HG03025 (cell line): ENCODE results near the gene DEDD.

Experiments used
- ATAC-seq: cut with Tn5 transposase; IDR thresholded peaks from one replicate; pipeline ENCODE4 v1.9.1; 2021; ENCODE audit warnings: mild to moderate bottlenecking, moderate library complexity; ENCODE audit not compliant: unreplicated experiment, low FRiP score

Gene DEDD

DNA sequence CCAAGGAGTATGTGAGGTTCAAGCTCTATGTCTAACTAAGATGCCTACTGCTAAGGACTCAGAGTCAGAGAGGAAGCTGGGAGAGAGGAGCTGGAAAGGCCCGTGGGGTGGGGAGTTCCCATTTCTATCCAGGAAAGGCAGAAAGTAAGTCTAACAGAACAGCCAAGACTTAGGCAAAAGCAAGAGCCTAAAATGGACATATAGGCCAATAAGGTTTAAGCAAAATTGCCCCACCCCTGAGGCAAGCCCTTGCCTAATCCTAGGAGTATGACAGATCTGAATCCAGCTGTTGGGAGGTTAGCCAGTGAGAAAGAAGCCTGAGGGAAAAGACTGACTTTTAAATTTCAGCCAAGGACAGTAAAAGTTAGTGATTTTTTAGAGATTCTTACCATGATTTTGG, 35.9 kb downstream of the DEDD start:
- no peak for ATAC-seq

DNA sequence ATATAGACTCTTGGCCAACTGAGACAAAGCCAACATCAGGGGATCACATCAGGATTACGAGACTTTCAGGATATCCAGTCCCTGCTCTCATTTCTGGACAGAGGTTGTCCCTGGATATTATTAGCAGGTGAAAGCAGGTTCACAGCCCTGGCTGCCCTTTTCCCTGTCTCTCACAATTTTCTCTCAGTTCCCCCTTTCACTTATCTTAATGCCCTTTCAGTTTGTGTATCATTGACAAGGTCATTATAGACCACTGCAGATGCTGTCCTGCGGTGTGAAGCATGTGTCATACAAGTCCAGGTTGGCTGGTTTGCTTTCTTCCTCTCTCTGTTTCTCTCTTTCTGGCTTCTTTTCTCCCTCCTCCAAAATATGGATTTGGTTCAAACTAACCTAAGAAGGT, 36.5 kb downstream of the DEDD start:
- ATAC-seq = no peak

DNA sequence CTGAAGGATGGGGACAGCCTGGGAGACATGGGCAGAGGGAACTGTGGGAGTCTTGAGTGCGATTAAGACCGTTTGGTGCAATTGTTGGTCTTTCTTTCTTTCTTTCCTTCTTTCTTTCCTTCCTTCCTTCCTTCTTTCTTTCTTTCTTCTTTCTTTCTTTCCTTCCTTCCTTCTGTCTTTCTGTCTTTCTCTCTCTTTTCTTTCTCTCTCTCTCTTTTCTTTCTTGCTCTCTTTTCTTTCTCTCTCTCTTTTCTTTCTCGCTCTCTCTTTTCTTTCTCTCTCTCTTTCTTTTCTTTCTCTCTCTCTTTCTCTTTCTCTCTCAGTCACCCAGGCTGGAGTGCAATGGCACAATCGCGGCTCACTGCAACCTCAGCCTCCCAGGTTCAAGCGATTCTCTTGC, 37.2 kb downstream of the DEDD start:
- ATAC-seq = no peak

DNA sequence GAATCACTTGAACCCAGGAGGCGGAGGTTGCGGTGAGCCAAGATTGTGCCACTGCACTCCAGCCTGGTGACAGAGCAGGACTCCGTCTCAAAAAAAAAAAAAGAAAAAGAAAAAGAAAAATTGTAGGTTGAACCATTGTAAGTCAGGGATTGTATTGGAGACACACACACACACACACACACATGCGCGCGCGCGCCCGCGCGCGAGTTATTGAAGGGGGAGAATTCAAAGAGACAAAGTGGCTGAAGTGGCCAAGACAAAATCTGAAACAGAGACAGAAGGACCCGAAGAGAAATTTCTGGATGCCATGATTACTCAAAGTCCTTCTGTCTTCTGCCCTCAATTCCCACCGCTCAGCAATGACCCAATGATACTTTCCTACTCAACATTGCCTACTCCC, 38.0 kb downstream of the DEDD start:
- no peak for ATAC-seq

DNA sequence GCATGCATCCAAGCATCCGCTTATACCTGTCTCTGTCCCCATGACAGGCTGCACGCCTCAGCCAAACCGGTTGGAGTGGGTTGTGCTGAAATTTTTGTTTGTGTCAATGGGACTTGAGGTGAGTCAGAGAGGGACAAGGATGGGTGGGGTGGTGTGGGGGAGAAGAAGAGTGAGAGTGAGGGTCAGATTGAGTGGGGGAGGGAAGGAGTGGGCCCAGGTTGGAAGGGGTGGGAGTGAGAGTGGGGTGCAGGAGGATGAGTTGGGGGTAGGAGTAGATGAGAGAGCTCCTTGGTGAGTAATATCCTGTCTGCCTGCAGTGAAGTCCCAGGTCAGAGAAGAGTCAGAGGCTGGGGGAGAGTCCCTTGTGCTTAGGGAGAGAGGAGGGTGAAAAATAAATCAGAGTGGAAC, 39.8 kb downstream of the DEDD start:
- no peak for ATAC-seq

DNA sequence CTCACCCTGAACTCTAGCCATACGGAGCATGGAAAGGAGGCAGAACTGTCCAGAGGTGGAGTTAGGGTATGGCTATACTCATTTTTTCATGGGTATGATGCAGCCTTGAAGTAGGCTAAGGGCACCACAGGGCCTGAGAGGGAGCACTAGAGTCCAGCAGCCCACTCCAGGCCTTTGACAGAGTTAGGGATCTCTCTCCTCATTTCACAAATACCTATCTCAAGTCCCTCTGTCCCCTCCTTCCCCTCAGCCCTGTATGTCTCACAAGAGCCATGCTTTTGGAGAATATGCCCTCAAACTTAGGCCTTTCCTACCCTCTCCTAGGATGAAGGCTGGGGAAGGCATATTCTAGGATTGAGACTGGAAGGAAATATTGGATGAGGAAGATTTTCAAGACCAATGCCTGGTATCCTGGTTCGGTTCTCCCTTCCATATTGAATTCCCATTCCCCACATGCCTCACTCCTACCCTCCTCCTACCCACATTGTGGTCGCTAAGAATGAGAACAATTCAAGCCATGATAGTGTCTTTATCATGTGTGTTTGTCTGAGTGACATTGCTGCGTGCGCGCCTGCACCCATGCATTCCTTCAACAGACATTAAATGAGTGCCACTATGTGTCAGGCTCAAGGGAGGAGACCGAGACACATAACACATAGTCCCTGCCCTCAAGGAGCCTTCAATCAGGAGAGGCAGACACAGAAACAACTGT, 40.5 kb downstream of the DEDD start:
- ATAC-seq = no peak

DNA sequence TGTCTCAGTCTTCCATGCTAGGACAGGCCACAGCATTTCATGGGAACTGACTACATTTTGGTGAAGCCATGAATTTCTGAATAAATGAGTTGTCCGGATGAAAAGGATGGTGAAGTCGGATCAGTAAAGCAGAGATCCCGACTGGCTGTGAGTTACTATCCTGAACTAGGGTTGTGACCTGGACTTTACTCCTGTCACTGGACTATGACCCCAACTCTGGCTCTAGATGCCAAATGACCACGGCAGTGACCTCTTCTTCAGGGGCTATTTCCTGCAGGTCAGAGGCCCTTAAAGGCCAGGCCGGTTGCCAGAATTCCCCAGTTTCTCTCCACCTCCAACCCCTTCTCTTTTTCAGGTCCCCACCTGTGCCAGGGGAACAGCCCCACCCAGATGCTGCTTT, 41.4 kb downstream of the DEDD start:
- no peak for ATAC-seq

DNA sequence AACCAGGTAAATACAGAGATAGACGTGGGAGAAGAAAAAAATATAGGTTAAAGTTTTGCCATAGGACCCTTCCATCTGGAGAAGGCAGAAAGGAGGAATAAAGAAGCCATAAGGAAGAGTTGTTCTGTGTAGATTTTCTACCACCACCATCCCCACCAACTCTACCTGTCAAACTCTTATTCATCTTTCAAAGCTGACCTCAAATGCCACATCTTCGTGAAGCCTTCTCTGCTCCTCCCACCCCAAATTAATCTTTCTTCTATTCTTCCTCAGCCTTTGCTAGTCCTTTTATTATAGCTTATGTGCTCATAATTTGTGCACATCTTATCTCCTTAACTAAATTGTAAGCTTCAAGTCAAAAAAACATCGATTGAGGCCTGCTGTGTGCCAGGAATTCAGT, 41.9 kb downstream of the DEDD start:
- ATAC-seq = no peak

DNA sequence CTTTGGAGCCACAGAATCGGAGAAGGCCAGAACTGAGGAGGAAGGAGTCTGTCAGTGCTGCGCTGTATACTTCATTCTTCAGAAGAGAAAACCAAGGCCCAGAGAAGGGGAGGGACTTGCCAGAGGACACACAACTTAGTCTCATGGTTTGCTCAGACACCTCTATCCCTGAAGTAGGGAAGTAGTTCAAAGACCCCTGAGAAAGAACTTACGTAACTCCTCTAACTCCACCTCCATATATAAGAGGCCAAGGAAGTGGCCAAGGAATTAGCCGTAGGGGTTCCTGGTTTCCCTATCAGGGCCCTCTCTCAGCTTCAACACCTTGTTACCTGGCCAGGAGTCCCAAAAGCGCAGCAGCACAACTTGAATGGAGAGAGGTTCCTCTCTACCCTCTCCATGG, 42.5 kb downstream of the DEDD start:
- ATAC-seq = no peak

DNA sequence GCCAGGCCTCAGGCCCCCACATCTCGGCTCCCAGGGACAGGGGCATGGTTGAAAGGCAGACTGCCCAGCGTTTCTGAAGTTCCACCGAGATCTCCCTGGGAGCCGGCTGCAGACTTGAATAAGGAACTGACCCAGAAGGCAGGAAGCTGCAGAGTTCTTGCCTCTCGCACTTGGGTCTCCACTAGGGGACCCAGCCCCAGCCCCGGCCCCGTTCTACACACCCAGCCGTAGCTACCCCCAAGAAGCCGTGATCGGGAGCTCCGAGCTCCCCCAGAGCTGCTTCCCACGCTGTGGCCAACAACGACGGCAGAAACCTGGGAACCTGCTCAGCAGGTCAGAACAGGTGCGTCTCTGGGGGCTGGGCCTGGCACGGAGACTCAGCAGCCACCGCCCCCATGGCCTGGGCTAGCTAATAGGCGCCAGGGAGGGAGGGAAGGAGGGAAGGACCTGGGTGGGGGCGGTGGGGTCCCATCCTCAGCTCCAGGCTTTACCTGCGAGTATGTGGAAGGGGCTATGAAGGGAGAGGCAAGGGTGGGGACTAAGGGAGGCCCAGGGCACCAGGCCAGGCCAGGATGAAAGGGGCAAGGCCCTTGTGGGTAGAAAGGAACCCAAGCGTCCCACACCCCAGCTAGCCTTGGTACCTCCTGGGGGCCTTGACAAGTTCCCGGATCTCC, 43.1 kb downstream of the DEDD start, which contains the start of gene NECTIN4:
Gene NECTIN4 (minus strand): TSS at position 308 of the 674 bp plus-strand sequence. CDS start 262 bp downstream, at position 46.
- no peak for ATAC-seq

DNA sequence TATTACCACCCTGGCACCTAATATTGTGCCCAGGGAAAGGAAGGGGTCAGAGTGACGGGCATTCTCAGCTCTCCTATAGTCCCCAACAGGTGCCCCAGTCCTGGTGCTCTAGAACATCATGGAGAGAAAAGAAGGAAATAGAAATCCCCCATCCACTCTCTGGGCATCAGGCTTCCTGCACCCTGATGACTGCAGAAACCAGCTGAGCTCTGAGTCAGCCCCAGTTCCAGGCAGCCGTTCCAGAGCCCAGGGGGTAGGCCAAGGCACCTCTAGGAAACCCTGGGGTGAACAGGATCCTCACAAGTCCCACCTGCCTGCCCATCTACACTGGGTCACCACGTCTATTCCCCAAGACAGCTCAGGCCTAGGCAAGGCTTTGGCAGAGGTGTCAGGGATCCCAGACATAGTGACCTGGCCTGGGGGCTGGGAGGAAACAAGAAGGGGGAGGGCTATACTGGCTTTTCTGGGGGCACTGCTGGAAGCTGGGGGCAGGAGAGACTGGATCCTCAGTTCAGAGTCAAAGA, 43.8 kb downstream of the DEDD start:
- ATAC-seq = no peak

DNA sequence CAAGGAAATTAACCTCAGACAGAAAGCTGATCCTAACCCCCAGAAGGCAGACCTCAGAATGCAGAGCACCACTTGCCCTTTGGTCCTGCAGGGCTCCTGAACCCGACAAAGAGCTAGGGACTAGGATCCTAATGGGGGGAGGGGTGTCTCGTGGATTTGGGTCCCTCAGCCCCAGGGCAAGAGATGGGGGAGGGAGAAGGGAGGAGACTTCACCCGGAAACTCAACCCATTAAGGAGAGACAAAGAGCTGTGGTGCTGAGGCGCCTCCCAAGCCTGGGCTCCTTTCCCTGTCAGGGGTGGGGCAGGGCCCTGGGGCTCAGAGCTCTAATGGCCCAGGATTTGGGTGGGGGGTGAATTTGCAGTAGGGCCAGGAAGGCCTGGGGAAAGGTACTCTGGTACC, 46.0 kb downstream of the DEDD start:
- no peak for ATAC-seq

DNA sequence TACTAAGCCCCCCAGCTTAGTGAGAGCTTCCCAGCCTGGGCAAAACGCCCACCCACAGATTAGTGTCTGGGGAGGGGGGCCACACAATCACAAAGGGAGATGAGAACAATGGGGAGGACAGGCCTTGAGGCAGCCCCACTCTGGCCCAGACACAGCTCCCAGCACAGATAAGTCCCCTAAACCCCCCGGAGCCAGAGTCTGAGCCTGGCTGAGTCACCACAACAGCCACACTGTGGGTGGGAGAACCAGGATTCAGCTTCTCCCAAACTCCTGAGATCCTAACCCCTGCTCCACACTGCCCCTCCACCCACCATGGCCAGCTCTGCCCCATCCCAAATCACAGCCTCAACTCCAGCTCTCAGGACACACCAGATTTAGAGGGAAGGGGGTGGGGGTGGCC, 47.3 kb downstream of the DEDD start:
- ATAC-seq = no peak

DNA sequence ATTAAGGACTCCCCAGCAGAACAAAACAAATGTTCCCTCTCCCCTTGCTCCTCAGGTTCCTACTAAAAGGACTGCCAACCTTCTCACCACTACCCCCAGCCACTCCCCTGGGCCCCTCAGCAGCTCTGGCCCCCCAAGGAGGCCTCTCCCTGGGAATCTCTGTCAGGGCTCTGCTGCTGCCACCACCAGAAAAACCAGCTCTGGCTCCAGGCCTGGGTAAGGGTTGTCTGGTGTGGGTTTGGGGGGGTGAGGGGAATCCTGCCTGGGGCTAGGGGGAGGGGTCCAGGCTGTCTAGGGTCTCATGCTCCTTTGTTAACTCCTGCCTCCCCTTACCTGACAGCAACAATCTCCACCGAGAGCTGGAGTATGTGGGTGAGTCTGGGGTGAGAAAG, 47.9 kb downstream of the DEDD start:
- ATAC-seq = no peak

DNA sequence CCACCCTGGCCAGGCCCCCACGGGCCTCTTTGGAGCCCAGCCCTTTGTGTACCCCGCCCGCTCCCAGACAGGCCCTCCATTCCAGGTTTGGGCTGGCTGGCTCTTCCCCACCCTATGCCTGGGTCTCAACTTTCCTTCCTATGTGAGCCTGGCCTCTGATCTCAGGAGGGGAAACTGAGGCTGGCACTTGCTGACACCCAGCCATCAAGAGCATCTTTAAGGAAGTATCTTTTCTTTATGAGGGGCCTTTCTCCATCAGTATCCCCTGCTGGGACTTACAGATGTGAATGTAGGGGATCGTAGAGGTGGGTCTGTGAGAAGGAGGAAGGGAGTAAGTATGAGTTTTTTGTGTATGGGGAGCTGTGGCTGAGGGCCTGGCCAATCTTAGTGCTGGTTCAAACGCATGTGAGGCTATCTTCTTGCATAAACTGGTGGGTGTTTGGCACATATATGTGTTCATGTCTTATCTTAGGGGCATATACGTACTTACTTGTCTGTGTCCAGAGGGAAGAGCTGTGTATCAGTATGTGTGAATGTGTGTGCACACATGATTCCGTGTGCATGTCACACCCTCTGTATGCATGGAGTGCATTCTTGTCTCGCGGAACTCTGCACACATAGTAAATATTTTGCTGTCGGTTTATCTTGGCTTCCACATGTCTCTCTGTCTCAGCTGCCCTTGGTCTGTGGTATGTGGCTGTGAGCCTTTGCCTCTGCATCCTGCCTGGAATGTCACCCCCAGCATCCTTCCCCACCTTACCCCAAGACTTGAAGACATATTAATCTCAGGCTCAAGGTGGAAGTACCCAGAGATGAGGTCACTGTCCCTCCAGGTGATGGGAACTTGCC, 48.5 kb downstream of the DEDD start:
- ATAC-seq = no peak

DNA sequence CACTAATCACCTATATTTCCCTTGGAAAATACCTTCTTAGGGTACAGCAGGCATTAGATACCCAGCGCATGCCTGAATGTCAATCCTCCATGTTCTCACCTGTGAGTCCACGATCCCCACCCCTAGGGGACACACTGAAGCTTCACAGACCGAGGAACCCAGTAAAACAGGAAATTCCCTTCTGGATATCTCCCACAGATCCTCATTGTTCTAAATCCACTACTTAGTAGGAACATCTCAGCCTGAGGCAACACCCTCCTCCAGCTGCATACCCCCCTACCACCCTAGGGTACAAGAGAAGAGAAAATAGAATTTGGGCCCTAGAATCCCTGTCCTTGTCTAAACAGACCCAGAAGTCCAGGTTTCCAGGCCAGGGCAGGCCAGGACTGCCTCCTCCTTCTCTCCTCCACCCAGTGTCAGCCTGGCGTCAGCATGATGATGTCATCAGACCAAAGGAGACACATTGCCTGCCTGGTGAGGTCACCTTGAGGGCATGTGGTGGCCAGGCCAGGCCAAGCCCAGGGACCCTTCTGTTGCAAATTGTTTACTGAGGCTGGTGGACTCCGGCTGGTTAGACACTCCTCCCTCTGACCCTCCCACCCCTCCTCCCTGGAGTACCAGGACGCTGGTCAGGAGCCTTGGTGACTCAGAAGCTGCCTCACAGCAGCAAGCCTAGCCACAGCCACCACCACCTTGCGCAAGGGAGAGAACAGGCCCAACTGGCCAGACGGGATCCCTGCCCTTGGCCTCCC, 49.3 kb downstream of the DEDD start:
- ATAC-seq = no peak

DNA sequence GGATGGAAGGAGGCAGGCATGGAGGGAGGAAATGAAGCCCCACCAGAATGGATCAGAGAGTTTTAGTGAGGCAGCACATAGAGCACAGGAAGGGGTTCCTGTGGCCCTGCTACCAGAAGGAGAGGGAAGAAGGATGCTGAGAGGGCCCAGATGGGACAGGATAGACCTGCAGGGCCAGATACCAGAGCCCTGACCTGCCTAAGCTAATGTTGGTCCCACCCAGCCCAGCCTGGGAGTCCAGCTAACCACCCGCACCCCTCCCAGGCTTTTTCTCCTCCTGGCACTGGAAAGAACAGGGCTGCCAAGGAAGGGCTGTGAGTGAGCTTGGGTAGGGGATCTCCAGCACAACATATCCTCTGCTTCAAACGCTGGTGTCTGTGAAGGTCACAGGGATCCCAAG, 50.0 kb downstream of the DEDD start:
- ATAC-seq = no peak

DNA sequence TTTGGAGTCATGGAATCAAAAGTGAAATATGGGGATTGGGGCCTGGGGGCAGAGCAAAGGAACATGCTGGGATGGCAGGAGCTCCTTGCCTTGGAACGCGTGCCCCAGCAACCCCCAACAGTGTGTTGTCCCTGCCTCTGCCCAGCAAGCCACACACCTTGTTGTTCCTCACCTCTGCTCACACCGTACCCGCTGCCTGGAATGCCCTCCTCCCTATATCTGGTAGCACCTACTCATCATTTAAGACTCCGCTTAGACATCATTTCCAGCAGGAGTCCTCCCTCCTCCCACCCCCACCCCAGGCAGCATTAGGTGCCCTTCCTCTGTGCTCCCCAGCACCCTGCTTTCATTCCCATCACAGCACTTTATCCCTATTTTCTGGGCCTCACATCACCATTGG, 50.9 kb downstream of the DEDD start:
- no peak for ATAC-seq

DNA sequence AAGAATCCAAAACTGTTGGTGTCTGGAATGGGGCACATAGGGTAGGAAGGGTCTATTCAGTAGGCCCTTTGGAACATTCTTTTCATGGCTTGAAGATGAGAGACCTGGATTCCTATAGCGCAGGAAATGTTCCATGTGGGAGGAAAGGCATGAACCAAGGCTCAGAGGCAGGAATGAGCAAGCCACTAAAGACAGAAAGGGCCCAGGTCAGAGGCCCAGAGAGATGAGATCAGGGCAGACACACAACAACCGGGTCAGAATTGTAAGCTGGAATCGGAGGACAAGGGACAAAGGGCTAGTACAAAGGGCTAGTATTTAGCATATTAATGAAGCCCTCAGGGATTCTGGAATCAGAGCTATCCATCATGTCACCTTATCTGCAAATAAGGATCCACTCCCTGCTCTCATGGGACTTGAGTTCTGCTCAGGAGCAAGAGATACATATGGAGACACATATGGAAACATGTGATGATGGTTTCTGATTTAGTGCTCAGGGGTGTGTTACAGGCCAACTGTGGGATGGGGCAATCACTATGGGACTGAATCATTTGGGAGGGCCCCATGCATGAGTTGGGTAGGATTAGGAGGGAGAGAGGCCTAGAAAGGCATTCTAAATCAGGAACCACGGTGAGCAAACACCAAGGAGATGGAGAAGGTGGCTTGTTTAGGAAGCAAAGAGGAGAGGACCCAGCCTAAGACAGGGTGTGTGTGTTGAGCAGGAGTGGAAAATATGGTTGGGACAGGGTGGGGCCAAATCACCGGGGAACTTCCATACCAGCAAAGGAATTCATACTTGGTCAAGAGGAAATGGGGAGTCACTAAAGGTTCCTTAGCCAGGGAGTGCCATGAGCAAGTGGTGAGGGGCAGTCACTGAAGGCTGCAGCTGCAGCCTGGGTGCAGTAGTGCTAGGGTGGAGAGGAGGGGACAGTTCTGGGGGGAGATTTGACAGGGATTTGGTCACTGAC, 51.7 kb downstream of the DEDD start:
- no peak for ATAC-seq
